ENCODE data around the gene HSDL2.
A peak's percentile ranks its signal among the peaks of the same experiment; 100 is the strongest.

Gene HSDL2

GRCh38 chr9:112487008-112487798 is 107.3 kb downstream of the HSDL2 start:
- DNase-seq (ENCODE audit: low read depth), result peak; percentile 69
- TF ChIP-seq CTCF (IDR thresholded peaks at IDR 0.05; ENCODE audit: low read depth, low read length) (no peak), MYC (IDR thresholded peaks at IDR 0.05; ENCODE audit: low read depth, low read length) (no peak), POLR2A (IDR thresholded peaks at IDR 0.05; ENCODE audit: extremely low read depth, insufficient read length) (no peak), MAX (IDR thresholded peaks at IDR 0.05; ENCODE audit: low read depth, low read length) (no peak)
- H3K4me3 ChIP-seq (ENCODE audit: low read depth, low read length), result peak overlapping the region; percentile 89

- DNase-seq (ENCODE audit: low read depth), result peak; percentile 17
- H3K4me3 ChIP-seq (ENCODE audit: low read depth, low read length), result peak overlapping the region; percentile 89
- TF ChIP-seq POLR2A (IDR thresholded peaks at IDR 0.05; ENCODE audit: extremely low read depth, insufficient read length) (no peak), MAX (IDR thresholded peaks at IDR 0.05; ENCODE audit: low read depth, low read length) (no peak), CTCF (IDR thresholded peaks at IDR 0.05; ENCODE audit: low read depth, low read length) (no peak), MYC (IDR thresholded peaks at IDR 0.05; ENCODE audit: low read depth, low read length) (no peak)
Observed at GRCh38 chr9:112487799-112488340, 108.0 kb downstream of the HSDL2 start.

DNA sequence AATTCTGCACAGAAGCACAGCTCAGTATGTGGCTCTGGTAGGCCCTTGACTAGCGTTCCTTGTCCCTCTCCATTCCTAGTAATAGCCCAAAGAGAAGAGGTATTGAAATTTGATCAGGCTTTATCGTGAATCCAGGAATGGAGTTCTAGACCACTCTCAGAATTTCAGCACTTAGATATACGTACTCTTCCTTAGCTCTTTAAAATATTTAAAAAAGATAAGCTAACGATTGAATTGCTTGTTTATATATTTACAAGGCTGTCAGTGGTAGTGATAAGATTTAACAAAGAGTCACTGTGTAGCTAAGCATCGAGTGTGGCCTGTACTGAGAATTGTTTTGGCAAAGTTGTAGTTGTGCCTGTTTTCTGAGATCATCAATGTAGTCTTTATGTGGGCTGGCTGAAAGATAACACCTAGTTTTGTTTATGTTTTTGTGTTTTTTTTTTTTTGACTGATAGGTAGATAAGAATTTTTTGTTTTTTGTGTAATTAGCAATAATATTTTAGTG is 109.2 kb downstream of the HSDL2 start:
- no peak for DNase-seq (ENCODE audit: low read depth)
- peak overlapping the region; percentile 89 for H3K4me3 ChIP-seq (ENCODE audit: low read depth, low read length)
- TF ChIP-seq MYC (IDR thresholded peaks at IDR 0.05; ENCODE audit: low read depth, low read length) (no peak), CTCF (IDR thresholded peaks at IDR 0.05; ENCODE audit: low read depth, low read length) (no peak), POLR2A (IDR thresholded peaks at IDR 0.05; ENCODE audit: extremely low read depth, insufficient read length) (no peak), MAX (IDR thresholded peaks at IDR 0.05; ENCODE audit: low read depth, low read length) (no peak)

DNA sequence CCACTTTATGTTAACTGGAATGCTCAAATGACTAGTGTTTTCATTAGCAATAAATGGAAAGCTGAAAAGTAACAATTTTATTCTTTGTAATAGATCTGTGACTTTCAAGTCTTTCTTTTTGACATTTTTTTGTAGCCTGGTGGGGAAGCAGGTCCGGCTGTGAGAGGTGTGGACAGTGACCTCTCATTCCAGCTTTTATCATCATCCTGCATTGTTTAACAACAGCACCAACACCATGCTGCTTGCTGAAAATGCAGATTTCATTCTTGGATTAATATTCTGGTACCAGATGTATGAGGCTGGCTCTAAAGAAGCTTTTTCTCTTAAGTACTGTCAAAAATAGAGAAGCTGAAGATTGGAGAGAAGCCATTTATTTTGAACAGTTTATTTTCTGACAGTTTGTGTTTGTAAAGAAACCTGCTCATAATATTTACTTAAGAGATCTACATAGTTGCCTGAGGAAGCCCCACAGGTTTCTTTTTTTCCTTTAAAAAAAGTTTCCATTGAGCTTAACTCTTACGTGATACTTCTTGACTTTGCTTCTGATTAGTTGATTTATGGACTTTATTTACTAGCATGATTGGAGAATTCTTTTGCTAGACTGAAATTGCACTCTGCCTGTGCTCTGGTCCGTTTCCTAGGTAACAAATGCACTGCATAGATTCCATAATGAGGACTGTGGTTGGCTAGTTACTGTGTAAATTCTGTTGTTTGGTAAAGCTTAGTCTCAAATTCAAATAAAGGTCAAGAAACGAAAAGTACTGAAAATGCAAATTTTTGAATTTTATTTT is 110.2 kb downstream of the HSDL2 start:
- no peak for DNase-seq (ENCODE audit: low read depth)
- H3K4me3 ChIP-seq (ENCODE audit: low read depth, low read length), result peak overlapping the region; percentile 12
- no peak for TF ChIP-seq CTCF (IDR thresholded peaks at IDR 0.05; ENCODE audit: low read depth, low read length)
- no peak for TF ChIP-seq POLR2A (IDR thresholded peaks at IDR 0.05; ENCODE audit: extremely low read depth, insufficient read length)
- no peak for TF ChIP-seq MYC (IDR thresholded peaks at IDR 0.05; ENCODE audit: low read depth, low read length)
- TF ChIP-seq MAX (IDR thresholded peaks at IDR 0.05; ENCODE audit: low read depth, low read length), result no peak

- no peak overlapping the region for H3K4me3 ChIP-seq (ENCODE audit: low read depth, low read length)
- TF ChIP-seq MYC (IDR thresholded peaks at IDR 0.05; ENCODE audit: low read depth, low read length), result no peak
- no peak for TF ChIP-seq CTCF (IDR thresholded peaks at IDR 0.05; ENCODE audit: low read depth, low read length)
- no peak for TF ChIP-seq MAX (IDR thresholded peaks at IDR 0.05; ENCODE audit: low read depth, low read length)
- DNase-seq (ENCODE audit: low read depth), result no peak
Observed at GRCh38 chr9:112493393-112494137, 113.7 kb downstream of the HSDL2 start.

Measured in NB4 (cell line).